T-helper 1 cell treated with Interleukin-12 subunit alpha and Interleukin-12 subunit beta and Interleukin-4 antibody, amounts not matched to agents 30 ng/mL and 1 ng/mL, for 36 hours (primary cell): Measurements from ENCODE around the gene CXCL12. TPM values are rescaled to one million over a fixed set of nuclear protein-coding genes. Genes with fewer than 3 reads are reported as not detected.

Source experiments
- intact Hi-C: fragments of 100-400 bp; cut with micrococcal nuclease; formaldehyde crosslinking; loops from one replicate; pipeline ENCODE4 v1.15.1; 2024
- total RNA-seq: library from RNA; stranded (reverse); gene quantifications from 2 replicates; pipeline ENCODE4 v1.2.3, GENCODE V29; 2022

Gene CXCL12
- total RNA-seq, 1 donor from 2014 or later = not detected

DNA sequence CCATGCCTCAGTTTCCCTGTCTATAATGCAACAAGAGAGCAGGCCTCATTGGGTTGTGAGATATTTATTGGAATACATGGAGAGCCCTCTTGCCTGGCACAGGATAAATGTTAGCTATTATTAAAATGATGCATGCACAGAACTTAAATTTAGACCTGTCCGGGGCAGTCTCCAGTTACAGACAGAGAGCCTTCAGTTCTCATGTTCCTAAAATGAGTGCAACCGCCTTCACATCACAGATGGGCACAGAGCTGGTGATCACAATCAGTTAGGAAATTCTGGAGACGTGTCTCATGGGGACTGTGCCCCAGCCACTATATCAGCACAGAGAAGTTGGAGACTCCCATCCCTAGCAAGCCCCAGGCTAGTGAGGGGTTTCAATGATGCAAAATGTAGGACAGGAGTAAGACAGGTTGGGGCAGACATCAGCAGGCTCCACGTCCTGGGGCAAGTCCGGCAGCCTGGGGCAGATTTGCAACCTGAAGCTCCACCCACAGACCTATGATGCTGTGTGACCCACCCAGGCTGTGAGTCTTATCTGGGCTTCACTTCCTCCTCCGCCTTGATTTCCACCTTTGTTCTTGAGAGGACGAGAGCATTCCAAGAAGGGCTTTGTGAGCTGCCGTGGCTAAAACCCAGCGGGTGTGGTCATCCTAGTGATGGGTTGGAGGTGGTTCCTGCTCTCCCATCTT lies 49.4 kb downstream of the CXCL12 start:
- intact Hi-C loops = no loop called here

- intact Hi-C loops = no loop called here
These were observed 50.2 kb downstream of the CXCL12 start for GRCh38 chr10:44334621-44335184.

DNA sequence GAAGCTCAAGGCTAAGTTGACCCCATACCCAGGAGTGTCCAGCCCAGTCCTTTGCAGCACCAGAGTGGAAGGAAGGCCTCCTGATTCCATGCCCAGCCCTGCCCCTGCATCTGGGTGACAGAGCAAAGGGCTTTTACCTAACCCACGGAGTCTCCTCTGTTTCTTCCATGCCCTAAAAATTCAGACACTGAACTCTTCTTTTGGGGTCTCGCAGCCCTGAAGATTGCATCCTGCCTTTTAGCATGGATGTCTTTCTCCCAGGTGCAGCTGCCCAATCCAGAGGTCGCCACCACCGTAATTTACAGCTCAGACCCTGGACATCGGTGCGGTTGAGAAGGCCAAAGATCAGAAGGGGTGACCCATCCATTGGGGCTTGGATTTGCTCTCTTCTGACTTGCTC lies 50.8 kb downstream of the CXCL12 start:
- intact Hi-C loops = no loop called here

- intact Hi-C loops = no loop called here
These were observed 51.4 kb downstream of the CXCL12 start for GRCh38 chr10:44333511-44333910.

- intact Hi-C loops = no loop called here
These were observed 52.4 kb downstream of the CXCL12 start for GRCh38 chr10:44332465-44332864.

DNA sequence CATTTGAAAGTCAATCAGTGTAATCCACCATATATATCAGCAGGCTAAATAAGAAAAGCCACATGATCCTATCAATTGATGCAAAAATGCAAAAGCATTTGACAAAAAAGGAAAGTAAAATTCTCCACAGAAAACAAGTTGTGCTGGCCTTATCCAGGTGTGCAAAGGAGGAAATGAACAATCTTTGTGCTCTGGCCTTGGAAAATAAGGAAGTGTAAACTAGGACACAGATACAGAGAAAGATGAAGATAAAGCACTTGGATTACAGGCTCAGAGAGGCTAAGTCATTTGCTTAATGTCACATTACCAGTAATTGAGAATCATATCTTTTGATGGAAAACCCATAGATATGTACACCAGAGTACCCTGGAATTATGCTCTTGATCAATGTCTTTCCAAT lies 54.5 kb downstream of the CXCL12 start:
- intact Hi-C loops = no loop called here

DNA sequence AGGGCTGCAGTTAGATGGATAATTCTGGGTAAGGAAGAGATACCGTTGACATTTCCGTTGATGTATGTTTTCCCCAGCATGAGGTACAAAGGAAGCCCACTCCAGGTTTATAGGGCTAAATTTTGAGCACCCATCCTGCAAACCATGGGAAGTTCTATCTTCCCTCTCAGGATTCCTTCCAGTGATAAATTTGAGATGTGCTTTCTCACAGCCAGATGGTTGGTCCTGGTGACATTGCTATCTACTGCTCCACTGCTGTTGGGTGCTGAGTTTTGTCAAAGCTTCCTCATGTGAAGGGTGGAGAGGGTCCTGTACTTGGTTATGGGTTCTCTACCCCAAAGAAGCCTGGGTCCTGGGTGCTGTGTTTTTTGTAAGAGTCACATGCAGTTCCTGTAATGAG lies 57.4 kb downstream of the CXCL12 start:
- intact Hi-C loops = no loop called here
